ENCODE results near the gene SMPD2.

SMPD2 gene

GRCh38 chr6:109421184-109421583 lies 19.3 kb upstream of the SMPD2 start:
- no peak overlapping the region for H3K4me3 ChIP-seq (replicated peaks; ENCODE audit: insufficient read depth, low read length)
- no peaks in the 10 kb centered on the region for H3K27me3 ChIP-seq (ENCODE audit: insufficient read depth, poor library complexity, severe bottlenecking)
- no peak overlapping the region for H3K27ac ChIP-seq (replicated peaks)
- TF ChIP-seq SPI1 (IDR thresholded peaks at IDR 0.05; ENCODE audit: borderline replicate concordance, low read depth): no peak
- TF ChIP-seq, protein P1, sequence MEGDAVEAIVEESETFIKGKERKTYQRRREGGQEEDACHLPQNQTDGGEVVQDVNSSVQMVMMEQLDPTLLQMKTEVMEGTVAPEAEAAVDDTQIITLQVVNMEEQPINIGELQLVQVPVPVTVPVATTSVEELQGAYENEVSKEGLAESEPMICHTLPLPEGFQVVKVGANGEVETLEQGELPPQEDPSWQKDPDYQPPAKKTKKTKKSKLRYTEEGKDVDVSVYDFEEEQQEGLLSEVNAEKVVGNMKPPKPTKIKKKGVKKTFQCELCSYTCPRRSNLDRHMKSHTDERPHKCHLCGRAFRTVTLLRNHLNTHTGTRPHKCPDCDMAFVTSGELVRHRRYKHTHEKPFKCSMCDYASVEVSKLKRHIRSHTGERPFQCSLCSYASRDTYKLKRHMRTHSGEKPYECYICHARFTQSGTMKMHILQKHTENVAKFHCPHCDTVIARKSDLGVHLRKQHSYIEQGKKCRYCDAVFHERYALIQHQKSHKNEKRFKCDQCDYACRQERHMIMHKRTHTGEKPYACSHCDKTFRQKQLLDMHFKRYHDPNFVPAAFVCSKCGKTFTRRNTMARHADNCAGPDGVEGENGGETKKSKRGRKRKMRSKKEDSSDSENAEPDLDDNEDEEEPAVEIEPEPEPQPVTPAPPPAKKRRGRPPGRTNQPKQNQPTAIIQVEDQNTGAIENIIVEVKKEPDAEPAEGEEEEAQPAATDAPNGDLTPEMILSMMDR (IDR thresholded peaks at IDR 0.05; ENCODE audit: insufficient read depth, low read length): no peak
- TF ChIP-seq POLR2AphosphoS5 (IDR thresholded peaks at IDR 0.05; ENCODE audit: low read depth): no peak
- DNase-seq (ENCODE audit: low read depth in 1 of 2, low spot score in 1 of 2): no peak

GRCh38 chr6:109424946-109425345 lies 15.6 kb upstream of the SMPD2 start:
- TF ChIP-seq, protein P2, sequence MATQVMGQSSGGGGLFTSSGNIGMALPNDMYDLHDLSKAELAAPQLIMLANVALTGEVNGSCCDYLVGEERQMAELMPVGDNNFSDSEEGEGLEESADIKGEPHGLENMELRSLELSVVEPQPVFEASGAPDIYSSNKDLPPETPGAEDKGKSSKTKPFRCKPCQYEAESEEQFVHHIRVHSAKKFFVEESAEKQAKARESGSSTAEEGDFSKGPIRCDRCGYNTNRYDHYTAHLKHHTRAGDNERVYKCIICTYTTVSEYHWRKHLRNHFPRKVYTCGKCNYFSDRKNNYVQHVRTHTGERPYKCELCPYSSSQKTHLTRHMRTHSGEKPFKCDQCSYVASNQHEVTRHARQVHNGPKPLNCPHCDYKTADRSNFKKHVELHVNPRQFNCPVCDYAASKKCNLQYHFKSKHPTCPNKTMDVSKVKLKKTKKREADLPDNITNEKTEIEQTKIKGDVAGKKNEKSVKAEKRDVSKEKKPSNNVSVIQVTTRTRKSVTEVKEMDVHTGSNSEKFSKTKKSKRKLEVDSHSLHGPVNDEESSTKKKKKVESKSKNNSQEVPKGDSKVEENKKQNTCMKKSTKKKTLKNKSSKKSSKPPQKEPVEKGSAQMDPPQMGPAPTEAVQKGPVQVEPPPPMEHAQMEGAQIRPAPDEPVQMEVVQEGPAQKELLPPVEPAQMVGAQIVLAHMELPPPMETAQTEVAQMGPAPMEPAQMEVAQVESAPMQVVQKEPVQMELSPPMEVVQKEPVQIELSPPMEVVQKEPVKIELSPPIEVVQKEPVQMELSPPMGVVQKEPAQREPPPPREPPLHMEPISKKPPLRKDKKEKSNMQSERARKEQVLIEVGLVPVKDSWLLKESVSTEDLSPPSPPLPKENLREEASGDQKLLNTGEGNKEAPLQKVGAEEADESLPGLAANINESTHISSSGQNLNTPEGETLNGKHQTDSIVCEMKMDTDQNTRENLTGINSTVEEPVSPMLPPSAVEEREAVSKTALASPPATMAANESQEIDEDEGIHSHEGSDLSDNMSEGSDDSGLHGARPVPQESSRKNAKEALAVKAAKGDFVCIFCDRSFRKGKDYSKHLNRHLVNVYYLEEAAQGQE (IDR thresholded peaks at IDR 0.05; ENCODE audit: insufficient replicate concordance, low read depth): no peak
- no peak for TF ChIP-seq GABPA (IDR thresholded peaks at IDR 0.05; ENCODE audit: low read depth)
- TF ChIP-seq POLR2AphosphoS5 (IDR thresholded peaks at IDR 0.05; ENCODE audit: low read depth): no peak
- TF ChIP-seq SPI1 (IDR thresholded peaks at IDR 0.05; ENCODE audit: borderline replicate concordance, low read depth): no peak
- TF ChIP-seq, protein P1 (IDR thresholded peaks at IDR 0.05; ENCODE audit: insufficient read depth, low read length): no peak
- DNase-seq (ENCODE audit: low read depth in 1 of 2, low spot score in 1 of 2): no peak
- Histone ChIP-seq H3K27ac (replicated peaks) (no peak overlapping the region), H3K4me3 (replicated peaks; ENCODE audit: insufficient read depth, low read length) (no peak overlapping the region), H3K27me3 (ENCODE audit: insufficient read depth, poor library complexity, severe bottlenecking) (no peaks in the 10 kb centered on the region)

GRCh38 chr6:109428889-109429477 lies 11.5 kb upstream of the SMPD2 start:
- H3K4me3 ChIP-seq (replicated peaks; ENCODE audit: insufficient read depth, low read length): no peak overlapping the region
- no peaks in the 10 kb centered on the region for H3K27me3 ChIP-seq (ENCODE audit: insufficient read depth, poor library complexity, severe bottlenecking)
- TF ChIP-seq POLR2AphosphoS5 (IDR thresholded peaks at IDR 0.05; ENCODE audit: low read depth) (no peak), SPI1 (IDR thresholded peaks at IDR 0.05; ENCODE audit: borderline replicate concordance, low read depth) (no peak), GABPA (IDR thresholded peaks at IDR 0.05; ENCODE audit: low read depth) (no peak)
- TF ChIP-seq, protein P2 (IDR thresholded peaks at IDR 0.05; ENCODE audit: insufficient replicate concordance, low read depth): no peak
- TF ChIP-seq, protein P1 (IDR thresholded peaks at IDR 0.05; ENCODE audit: insufficient read depth, low read length): no peak
- no peak overlapping the region for H3K27ac ChIP-seq (replicated peaks)
- no peak for DNase-seq (ENCODE audit: low read depth in 1 of 2, low spot score in 1 of 2)

- TF ChIP-seq, protein P1 (IDR thresholded peaks at IDR 0.05; ENCODE audit: insufficient read depth, low read length): no peak
- TF ChIP-seq POLR2AphosphoS5 (IDR thresholded peaks at IDR 0.05; ENCODE audit: low read depth): no peak
- no peak for TF ChIP-seq GABPA (IDR thresholded peaks at IDR 0.05; ENCODE audit: low read depth)
- TF ChIP-seq SPI1 (IDR thresholded peaks at IDR 0.05; ENCODE audit: borderline replicate concordance, low read depth): no peak
- TF ChIP-seq, protein P2 (IDR thresholded peaks at IDR 0.05; ENCODE audit: insufficient replicate concordance, low read depth): no peak
- Histone ChIP-seq H3K27me3 (ENCODE audit: insufficient read depth, poor library complexity, severe bottlenecking) (no peaks in the 10 kb centered on the region), H3K27ac (replicated peaks) (no peak overlapping the region), H3K4me3 (replicated peaks; ENCODE audit: insufficient read depth, low read length) (no peak overlapping the region)
- no peak for DNase-seq (ENCODE audit: low read depth in 1 of 2, low spot score in 1 of 2)
Observed at GRCh38 chr6:109429496-109429895, 11.0 kb upstream of the SMPD2 start.

All from HL-60 (cell line).